Keratinocyte (primary cell): Measurements from ENCODE around the gene TECRL. TPM values are rescaled to one million over a fixed set of nuclear protein-coding genes. Genes with fewer than 3 reads are reported as not detected.

ENCODE experiments used
- DNase-seq: peaks from one replicate; pipeline ENCODE4 v3.0.0-alpha.2; 2011; ENCODE audit warnings: low read depth, missing footprints, low spot score
- FAIRE-seq: peaks from 2 replicates; lab custom pipeline; 2011; peaks lifted over from hg19 to GRCh38; lab: Jason Lieb, UNC
- H2AFZ ChIP-seq: 2 replicates; pipeline ENCODE4 v1.6.0; 2012; ENCODE audit warnings: low read length, control low read depth, inconsistent platforms; ENCODE audit not compliant: control insufficient read depth
- H3K27ac ChIP-seq: 2 replicates; pipeline ENCODE4 v1.5.1; 2011; ENCODE audit warnings: low read length; ENCODE audit not compliant: control insufficient read depth, insufficient read depth
- H3K27me3 ChIP-seq: 3 replicates; pipeline ENCODE4 v1.6.0; 2011; ENCODE audit warnings: low read length; ENCODE audit not compliant: control insufficient read depth, insufficient read depth; ENCODE audit errors: extremely low read depth
- H3K36me3 ChIP-seq, 2 experiments: 2 replicates in 1 of 2; 3 replicates in 1 of 2; pipeline ENCODE4 v1.5.1; 2011; ENCODE audit warnings: low read length in 2 of 2, mild to moderate bottlenecking in 1 of 2; ENCODE audit not compliant: control insufficient read depth in 2 of 2, insufficient read depth in 2 of 2; ENCODE audit errors: extremely low read depth in 1 of 2
- H3K4me1 ChIP-seq: 3 replicates; pipeline ENCODE4 v1.5.1; 2011; ENCODE audit warnings: low read length; ENCODE audit not compliant: control insufficient read depth, insufficient read depth; ENCODE audit errors: extremely low read depth
- H3K4me2 ChIP-seq: 3 replicates; pipeline ENCODE4 v1.6.0; 2011; ENCODE audit warnings: low read depth, low read length; ENCODE audit not compliant: control insufficient read depth, insufficient read depth; ENCODE audit errors: extremely low read depth
- H3K4me3 ChIP-seq, 3 experiments: fragments of 200-600 bp in 1 of 3; sonication (generic) in 1 of 3; 2 replicates in 2 of 3; 3 replicates in 1 of 3; pipeline ENCODE4 v1.5.1; 2011 to 2016; ENCODE audit warnings: low read length in 3 of 3, mild to moderate bottlenecking in 3 of 3, control low read depth in 2 of 3, inconsistent platforms in 1 of 3, low read depth in 1 of 3, mixed read lengths in 1 of 3, mixed run types in 1 of 3, moderate library complexity in 1 of 3; ENCODE audit not compliant: control insufficient read depth in 2 of 3, insufficient read depth in 2 of 3; ENCODE audit errors: extremely low read depth in 1 of 3
- H3K79me2 ChIP-seq: 2 replicates; pipeline ENCODE4 v1.6.0; 2012; ENCODE audit warnings: low read length; ENCODE audit not compliant: control insufficient read depth, insufficient read depth
- H3K9ac ChIP-seq: 3 replicates; pipeline ENCODE4 v1.6.0; 2011; ENCODE audit warnings: low read length; ENCODE audit not compliant: control insufficient read depth, insufficient read depth; ENCODE audit errors: extremely low read depth
- H3K9me1 ChIP-seq: 3 replicates; pipeline ENCODE4 v1.6.0; 2011; ENCODE audit warnings: low read length; ENCODE audit not compliant: control insufficient read depth, insufficient read depth; ENCODE audit errors: extremely low read depth
- H3K9me3 ChIP-seq: 2 replicates; pipeline ENCODE4 v1.5.1; 2012; ENCODE audit warnings: low read depth, low read length; ENCODE audit not compliant: control insufficient read depth
- H4K20me1 ChIP-seq: 3 replicates; pipeline ENCODE4 v1.6.0; 2011; ENCODE audit warnings: low read length; ENCODE audit not compliant: control insufficient read depth, insufficient read depth; ENCODE audit errors: extremely low read depth
- CTCF ChIP-seq, 3 experiments: IDR thresholded peaks in 1 of 3; conservative IDR thresholded peaks in 1 of 3; optimal IDR thresholded peaks in 1 of 3; 2 replicates in 2 of 3; 3 replicates in 1 of 3; pipeline versions ENCODE3 to v1.5.1; 2011; ENCODE audit warnings: low read length in 3 of 3, mild to moderate bottlenecking in 3 of 3, moderate library complexity in 2 of 3, control low read depth in 1 of 3, inconsistent platforms in 1 of 3; ENCODE audit not compliant: insufficient read depth in 2 of 3; ENCODE audit errors: extremely low read depth in 1 of 3
- EZH2 ChIP-seq: IDR thresholded peaks from one replicate; pipeline ENCODE4 v1.6.1; 2012; ENCODE audit warnings: inconsistent platforms, mild to moderate bottlenecking, low read length, moderate library complexity
- dilution Hi-C: fragments of 300-500 bp; cut with MboI; formaldehyde crosslinking; loops from one replicate; pipeline ENCODE4 v1.7.0; 2020; ENCODE audit warnings: low sequenced_read_pairs; ENCODE audit not compliant: extremely low pct_ligation_motif_present
- polyA plus RNA-seq, 5 experiments: library from polyadenylated mRNA; depleted of rRNA in 3 of 5; stranded (reverse) in 3 of 5; stranded (forward) in 1 of 5; unstranded in 1 of 5; fragments of >200 nt; gene quantifications; 1 replicate in 1 of 5; 2 replicates in 3 of 5; 3 replicates in 1 of 5; pipeline versions ENCODE4 v1.2.1 to v1.2.3, GENCODE V29; 2011 to 2012; ENCODE audit warnings: missing spikeins in 2 of 5, low read depth in 1 of 5, low replicate concordance in 1 of 5

TECRL gene
- polyA plus RNA-seq, 1 donor (not counting 4 experiments of a cell fraction or from before 2014, with no cell fraction given): not detected

GRCh38 chr4:64360664-64361398, 48.4 kb downstream of the TECRL start:
- Histone ChIP-seq H3K9me3 (no peaks in the 10 kb centered on the region), H3K4me1 (no peaks in the 10 kb centered on the region), H3K4me3 (no peak overlapping the region), H4K20me1 (no peaks in the 10 kb centered on the region), H3K9me1 (no peaks in the 10 kb centered on the region), H3K27ac (no peak overlapping the region), H3K4me2 (no peak overlapping the region), H3K36me3 (no peaks in the 10 kb centered on the region), H3K9ac (no peak overlapping the region), H2AFZ (no peak overlapping the region), H3K79me2 (no peaks in the 10 kb centered on the region), H3K27me3 (no peaks in the 10 kb centered on the region)
- dilution Hi-C loops: no loop called here
- TF ChIP-seq EZH2: no peak
- no peak for TF ChIP-seq CTCF (optimal IDR thresholded peaks at IDR 0.05 in 1 of 3, IDR thresholded peaks at IDR 0.05 in 1 of 3, conservative IDR thresholded peaks at IDR 0.05 in 1 of 3; ENCODE audit: extremely low read depth in 1 of 3, insufficient read depth in 2 of 3, low read length in 3 of 3)
- DNase-seq (no peak), FAIRE-seq (no peak)

- Histone ChIP-seq H3K27me3 (no peaks in the 10 kb centered on the region), H3K4me1 (no peaks in the 10 kb centered on the region), H3K4me3 (no peak overlapping the region), H3K79me2 (no peaks in the 10 kb centered on the region), H3K9me1 (no peaks in the 10 kb centered on the region), H2AFZ (no peak overlapping the region), H3K9me3 (no peaks in the 10 kb centered on the region), H3K36me3 (no peaks in the 10 kb centered on the region), H3K27ac (no peak overlapping the region), H4K20me1 (no peaks in the 10 kb centered on the region), H3K9ac (no peak overlapping the region), H3K4me2 (no peak overlapping the region)
- TF ChIP-seq CTCF (optimal IDR thresholded peaks at IDR 0.05 in 1 of 3, IDR thresholded peaks at IDR 0.05 in 1 of 3, conservative IDR thresholded peaks at IDR 0.05 in 1 of 3; ENCODE audit: extremely low read depth in 1 of 3, insufficient read depth in 2 of 3, low read length in 3 of 3) (no peak), EZH2 (no peak)
- dilution Hi-C loops: no loop called here
- DNase-seq (no peak), FAIRE-seq (no peak)
Observed at GRCh38 chr4:64359489-64359888, 49.8 kb downstream of the TECRL start.
